Activated CD4-positive, alpha-beta memory T cell treated with anti-CD3 and anti-CD28 coated beads, Interleukin-2, amount 10 ng/mL, durations not matched to agents 7 days and 5 days (primary cell): Measurements from ENCODE around the gene PLIN4. TPM values are rescaled to one million over a fixed set of nuclear protein-coding genes. Genes with fewer than 3 reads are reported as not detected.
A peak's percentile ranks its signal among the peaks of the same experiment; 100 is the strongest.
"Not testable (repeated sequence)": the region's sequence is repeated elsewhere in the genome, so short reads cannot be mapped to it uniquely, and the experiment has no call there.

Experiments used
- CTCF ChIA-PET: fragments of 350-600 bp; sonication (Branson Sonifier 250); formaldehyde crosslinking; loops from one replicate; lab custom pipeline; 2021; ENCODE audit warnings: antibody characterized with exemption, inconsistent platforms; lab: Charles Lee
- POLR2A ChIA-PET: fragments of 350-600 bp; sonication (Branson Sonifier 250); formaldehyde crosslinking; loops from one replicate; lab custom pipeline; 2021; ENCODE audit warnings: antibody characterized with exemption; lab: Charles Lee
- DNase-seq: peaks from one replicate; pipeline ENCODE4 v3.0.0-alpha.2; 2020
- H3K27ac Mint-ChIP-seq: one replicate; pipeline ENCODE4 v1.8.0; 2021; ENCODE audit warnings: mild to moderate bottlenecking, mixed read lengths
- H3K27me3 Mint-ChIP-seq: one replicate; pipeline ENCODE4 v1.8.0; 2021; ENCODE audit warnings: mixed read lengths
- H3K36me3 Mint-ChIP-seq: one replicate; pipeline ENCODE4 v1.8.0; 2021; ENCODE audit warnings: low read depth, mixed read lengths
- H3K4me1 Mint-ChIP-seq: one replicate; pipeline ENCODE4 v1.8.0; 2021; ENCODE audit warnings: mixed read lengths
- H3K4me3 Mint-ChIP-seq: one replicate; pipeline ENCODE4 v1.8.0; 2021; ENCODE audit warnings: mild to moderate bottlenecking, mixed read lengths
- H3K9me3 Mint-ChIP-seq: one replicate; pipeline ENCODE4 v1.8.0; 2021; ENCODE audit warnings: mixed read lengths
- total RNA-seq, 2 experiments: library from RNA; stranded (reverse); gene quantifications; one replicate each; pipeline ENCODE4 v1.2.3, GENCODE V29; 2021

PLIN4 gene, protein sequence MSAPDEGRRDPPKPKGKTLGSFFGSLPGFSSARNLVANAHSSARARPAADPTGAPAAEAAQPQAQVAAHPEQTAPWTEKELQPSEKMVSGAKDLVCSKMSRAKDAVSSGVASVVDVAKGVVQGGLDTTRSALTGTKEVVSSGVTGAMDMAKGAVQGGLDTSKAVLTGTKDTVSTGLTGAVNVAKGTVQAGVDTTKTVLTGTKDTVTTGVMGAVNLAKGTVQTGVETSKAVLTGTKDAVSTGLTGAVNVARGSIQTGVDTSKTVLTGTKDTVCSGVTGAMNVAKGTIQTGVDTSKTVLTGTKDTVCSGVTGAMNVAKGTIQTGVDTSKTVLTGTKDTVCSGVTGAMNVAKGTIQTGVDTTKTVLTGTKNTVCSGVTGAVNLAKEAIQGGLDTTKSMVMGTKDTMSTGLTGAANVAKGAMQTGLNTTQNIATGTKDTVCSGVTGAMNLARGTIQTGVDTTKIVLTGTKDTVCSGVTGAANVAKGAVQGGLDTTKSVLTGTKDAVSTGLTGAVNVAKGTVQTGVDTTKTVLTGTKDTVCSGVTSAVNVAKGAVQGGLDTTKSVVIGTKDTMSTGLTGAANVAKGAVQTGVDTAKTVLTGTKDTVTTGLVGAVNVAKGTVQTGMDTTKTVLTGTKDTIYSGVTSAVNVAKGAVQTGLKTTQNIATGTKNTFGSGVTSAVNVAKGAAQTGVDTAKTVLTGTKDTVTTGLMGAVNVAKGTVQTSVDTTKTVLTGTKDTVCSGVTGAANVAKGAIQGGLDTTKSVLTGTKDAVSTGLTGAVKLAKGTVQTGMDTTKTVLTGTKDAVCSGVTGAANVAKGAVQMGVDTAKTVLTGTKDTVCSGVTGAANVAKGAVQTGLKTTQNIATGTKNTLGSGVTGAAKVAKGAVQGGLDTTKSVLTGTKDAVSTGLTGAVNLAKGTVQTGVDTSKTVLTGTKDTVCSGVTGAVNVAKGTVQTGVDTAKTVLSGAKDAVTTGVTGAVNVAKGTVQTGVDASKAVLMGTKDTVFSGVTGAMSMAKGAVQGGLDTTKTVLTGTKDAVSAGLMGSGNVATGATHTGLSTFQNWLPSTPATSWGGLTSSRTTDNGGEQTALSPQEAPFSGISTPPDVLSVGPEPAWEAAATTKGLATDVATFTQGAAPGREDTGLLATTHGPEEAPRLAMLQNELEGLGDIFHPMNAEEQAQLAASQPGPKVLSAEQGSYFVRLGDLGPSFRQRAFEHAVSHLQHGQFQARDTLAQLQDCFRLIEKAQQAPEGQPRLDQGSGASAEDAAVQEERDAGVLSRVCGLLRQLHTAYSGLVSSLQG (N-terminal part only)
- total RNA-seq: not detected

DNA sequence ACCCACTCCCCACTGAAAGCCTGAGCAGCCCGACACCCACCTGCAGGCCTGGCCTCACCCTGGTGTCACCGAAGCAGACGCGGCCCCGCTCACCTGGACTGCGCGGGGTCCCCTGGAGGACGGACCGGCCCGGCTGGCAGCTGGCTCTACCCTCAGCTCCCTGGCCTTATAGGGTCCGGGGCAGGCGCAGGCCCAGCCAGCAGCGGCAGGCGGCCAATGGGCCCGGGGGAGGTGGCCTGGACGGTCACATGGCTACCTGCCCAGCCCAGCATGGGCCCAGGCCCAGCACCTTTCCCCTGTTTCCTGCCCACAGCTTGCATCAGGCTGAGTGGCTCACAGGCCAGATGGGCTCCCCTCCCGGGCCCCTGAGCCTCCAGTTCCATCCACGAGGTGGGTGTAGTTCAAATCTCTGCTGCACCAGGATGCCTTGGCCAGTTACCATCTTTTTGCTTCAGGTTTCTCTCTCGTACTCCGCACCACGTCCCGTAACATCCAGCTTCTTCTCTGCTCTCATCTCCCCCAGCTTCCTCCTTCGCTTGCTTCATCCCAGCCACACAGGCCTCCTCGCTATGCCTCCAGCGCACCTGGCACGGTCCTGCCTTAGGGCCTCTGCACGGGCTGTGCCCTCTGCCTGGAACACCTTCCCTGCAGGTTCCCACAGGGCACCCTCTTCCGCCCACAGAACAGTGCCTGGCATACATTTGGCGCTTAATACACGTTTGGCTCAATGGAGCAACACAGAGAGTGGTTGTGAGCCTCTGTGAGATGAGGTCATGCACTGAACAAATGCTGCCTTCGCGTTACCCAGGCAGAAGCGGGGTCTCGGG, at the start of gene PLIN4:
Gene PLIN4 (minus strand): TSS at position 142 of the 827 bp plus-strand sequence. CDS start 214 bp downstream, outside the sequence.
- H3K4me1 Mint-ChIP-seq: no peaks in the 10 kb centered on the region
- ChIA-PET POLR2A (no interaction called here), CTCF (no interaction called here)
- no peak within 1 kb of the TSS for H3K27ac Mint-ChIP-seq
- no peaks in the 10 kb centered on the region for H3K9me3 Mint-ChIP-seq
- no peak within 1 kb of the TSS for H3K4me3 Mint-ChIP-seq
- no peaks in the 10 kb centered on the region for H3K27me3 Mint-ChIP-seq
- DNase-seq: no peak
- no peaks in the 10 kb centered on the region for H3K36me3 Mint-ChIP-seq

DNA sequence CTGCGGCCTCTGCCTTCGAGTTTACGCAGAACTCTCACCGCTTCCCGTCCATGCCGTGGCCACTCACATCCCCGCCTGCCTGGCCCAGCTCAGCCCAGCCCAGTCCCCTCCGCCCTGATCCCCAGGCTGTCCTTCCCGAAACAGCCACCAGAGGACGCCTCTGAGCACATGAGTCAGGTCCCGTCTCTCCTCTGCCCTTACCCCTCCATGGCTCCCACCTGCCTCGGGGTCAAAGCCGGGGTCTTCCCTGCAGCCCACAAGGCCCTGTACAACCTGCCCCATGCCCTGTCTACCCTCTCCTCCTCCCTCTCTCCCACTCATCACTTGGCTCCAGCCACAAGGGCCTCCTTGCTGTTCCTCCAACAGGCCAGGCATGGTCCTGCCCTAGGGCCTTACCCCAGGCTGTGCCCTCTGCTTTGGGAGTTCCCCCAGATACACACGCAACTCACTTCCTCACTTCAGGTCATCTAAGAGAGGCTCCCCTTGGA, 49.3 kb upstream of the PLIN4 start:
- no peak overlapping the region for H3K27ac Mint-ChIP-seq
- POLR2A ChIA-PET: interaction anchor here (1.0 kb wide), 1 partner anchor 96 kb away, joined by 3 read pairs; no protein-coding TSS in a partner anchor
- CTCF ChIA-PET: interaction anchor here (0.8 to 4.8 kb wide), 7 partner anchors 8 to 222 kb away, joined by 3 to 29 read pairs (median 4); partner anchors contain the start of gene SEMA6B
- H3K9me3 Mint-ChIP-seq: no peaks in the 10 kb centered on the region
- H3K36me3 Mint-ChIP-seq: no peaks in the 10 kb centered on the region
- DNase-seq: peak; percentile 67
- no peaks in the 10 kb centered on the region for H3K4me1 Mint-ChIP-seq
- H3K27me3 Mint-ChIP-seq: no peaks in the 10 kb centered on the region
- H3K4me3 Mint-ChIP-seq: no peak overlapping the region

DNA sequence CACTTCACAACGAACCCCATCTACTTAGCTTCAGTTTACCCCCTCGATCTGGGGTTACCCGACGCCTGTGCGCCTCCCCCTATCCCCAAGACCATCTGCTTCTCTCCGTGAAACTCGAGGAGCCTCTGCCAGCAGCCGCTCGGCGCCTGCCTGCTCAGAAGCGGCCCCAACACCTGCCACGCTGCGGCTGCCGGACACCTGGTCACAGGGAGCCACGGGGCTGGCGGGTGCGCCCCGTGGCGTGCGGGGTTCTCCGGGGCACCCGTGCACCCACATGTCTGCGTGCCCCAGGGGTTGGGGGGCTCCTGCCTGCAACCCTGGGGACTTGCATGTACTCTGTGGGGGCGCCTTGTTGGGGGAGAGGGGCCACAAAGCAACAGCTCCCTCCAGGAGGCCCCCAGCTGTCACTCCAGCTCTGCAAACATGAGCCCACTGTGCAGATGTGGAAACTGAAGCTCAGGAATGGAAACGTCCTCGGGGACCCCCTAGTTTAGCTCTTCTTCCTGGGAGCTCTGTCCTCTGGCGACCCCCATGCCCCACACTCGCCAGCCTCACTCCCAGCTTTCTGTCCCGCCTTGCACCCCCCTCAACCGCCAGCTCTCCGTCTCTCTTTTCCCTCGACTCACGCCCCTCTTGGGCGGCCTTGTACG, 48.2 kb upstream of the PLIN4 start:
- no peaks in the 10 kb centered on the region for H3K9me3 Mint-ChIP-seq
- DNase-seq: no peak

DNA sequence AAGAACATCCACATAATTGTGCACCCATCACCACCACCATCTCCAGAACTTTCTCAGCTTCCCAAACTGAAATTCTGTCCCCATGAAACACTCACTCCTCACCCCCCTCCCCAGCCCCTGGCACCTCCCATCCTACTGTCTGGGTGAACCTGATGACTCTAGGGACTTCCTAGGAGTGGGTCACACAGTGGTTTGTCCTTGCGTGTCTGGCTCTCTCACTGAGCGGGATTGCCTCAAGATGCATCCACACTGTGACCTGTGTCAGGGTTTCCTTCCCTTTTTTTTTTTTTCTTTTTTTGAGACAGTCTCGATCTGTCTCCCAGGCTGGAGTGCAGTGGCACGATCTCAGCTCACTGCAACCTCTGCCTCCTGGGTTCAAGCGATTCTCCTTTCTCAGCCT, 45.3 kb upstream of the PLIN4 start:
- H3K36me3 Mint-ChIP-seq, H3K4me1 Mint-ChIP-seq, H3K9me3 Mint-ChIP-seq, DNase-seq, POLR2A ChIA-PET, H3K4me3 Mint-ChIP-seq, H3K27ac Mint-ChIP-seq, H3K27me3 Mint-ChIP-seq: not testable (repeated sequence)
- CTCF ChIA-PET: interaction anchor here (0.7 kb wide), 2 partner anchors 39 to 360 kb away, joined by 3 read pairs; no protein-coding TSS in a partner anchor

More for the DNA sequence above, 48.2 kb upstream of the PLIN4 start:
- ChIA-PET POLR2A (interaction anchor here (1.3 kb wide), 1 partner anchor 70 kb away, joined by 3 read pairs; no protein-coding TSS in a partner anchor), CTCF (interaction anchor here (0.6 to 4.8 kb wide), 7 partner anchors 10 to 257 kb away, joined by 3 to 29 read pairs (median 4); partner anchors contain the start of gene FEM1A)
- Mint-ChIP-seq H3K27ac (no peak overlapping the region), H3K27me3 (no peaks in the 10 kb centered on the region), H3K4me3 (no peak overlapping the region), H3K4me1 (no peaks in the 10 kb centered on the region), H3K36me3 (no peaks in the 10 kb centered on the region)

DNA sequence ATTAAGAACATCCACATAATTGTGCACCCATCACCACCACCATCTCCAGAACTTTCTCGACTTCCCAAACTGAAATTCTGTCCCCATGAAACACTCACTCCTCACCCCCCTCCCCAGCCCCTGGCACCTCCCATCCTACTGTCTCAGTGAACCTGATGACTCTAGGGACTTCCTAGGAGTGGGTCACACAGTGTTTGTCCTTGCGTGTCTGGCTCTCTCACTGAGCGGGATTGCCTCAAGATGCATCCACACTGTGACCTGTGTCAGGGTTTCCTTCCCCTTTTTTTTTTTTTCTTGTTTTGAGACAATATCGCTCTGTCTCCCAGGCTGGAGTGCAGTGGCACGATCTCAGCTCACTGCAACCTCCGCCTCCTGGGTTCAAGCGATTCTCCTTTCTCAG, 43.8 kb upstream of the PLIN4 start:
- H3K9me3 Mint-ChIP-seq, H3K4me3 Mint-ChIP-seq, H3K36me3 Mint-ChIP-seq, POLR2A ChIA-PET, DNase-seq, CTCF ChIA-PET, H3K27me3 Mint-ChIP-seq, H3K27ac Mint-ChIP-seq, H3K4me1 Mint-ChIP-seq: not testable (repeated sequence)

DNA sequence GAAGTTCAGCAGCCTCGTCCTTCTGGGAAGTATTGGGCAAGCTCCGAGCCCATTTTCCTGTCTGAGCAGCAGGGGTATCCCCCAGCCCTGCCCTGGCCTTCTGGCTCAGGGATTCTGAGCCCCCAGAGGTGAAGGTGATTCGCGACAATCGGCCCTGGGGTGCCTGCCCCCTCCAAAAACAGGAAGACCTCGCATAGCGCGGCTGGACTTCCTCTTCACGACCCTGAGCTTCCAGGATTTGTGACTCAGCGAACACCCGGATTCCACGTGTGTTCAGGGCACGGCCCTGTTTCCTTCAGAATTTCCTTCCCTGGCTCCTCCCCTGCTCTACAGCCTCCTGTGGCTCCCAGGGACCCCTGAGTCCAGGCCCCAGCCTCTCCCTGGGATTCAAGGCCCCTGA, 41.3 kb upstream of the PLIN4 start, which contains the start of gene SEMA6B:
Gene SEMA6B (minus strand): TSS at position 116 of the 400 bp plus-strand sequence. CDS start 1,227 bp downstream, outside the sequence.
- Mint-ChIP-seq H3K27me3 (no peaks in the 10 kb centered on the region), H3K27ac (no peak within 1 kb of the TSS), H3K9me3 (no peaks in the 10 kb centered on the region), H3K4me1 (peaks cover 1% of the 10 kb centered on the region), H3K4me3 (no peak within 1 kb of the TSS), H3K36me3 (no peaks in the 10 kb centered on the region)
- POLR2A ChIA-PET: no interaction called here
- CTCF ChIA-PET: interaction anchor here (0.6 to 1.8 kb wide), 5 partner anchors 8 to 293 kb away, joined by 3 to 5 read pairs (median 4); no protein-coding TSS in a partner anchor
- no peak for DNase-seq

DNA sequence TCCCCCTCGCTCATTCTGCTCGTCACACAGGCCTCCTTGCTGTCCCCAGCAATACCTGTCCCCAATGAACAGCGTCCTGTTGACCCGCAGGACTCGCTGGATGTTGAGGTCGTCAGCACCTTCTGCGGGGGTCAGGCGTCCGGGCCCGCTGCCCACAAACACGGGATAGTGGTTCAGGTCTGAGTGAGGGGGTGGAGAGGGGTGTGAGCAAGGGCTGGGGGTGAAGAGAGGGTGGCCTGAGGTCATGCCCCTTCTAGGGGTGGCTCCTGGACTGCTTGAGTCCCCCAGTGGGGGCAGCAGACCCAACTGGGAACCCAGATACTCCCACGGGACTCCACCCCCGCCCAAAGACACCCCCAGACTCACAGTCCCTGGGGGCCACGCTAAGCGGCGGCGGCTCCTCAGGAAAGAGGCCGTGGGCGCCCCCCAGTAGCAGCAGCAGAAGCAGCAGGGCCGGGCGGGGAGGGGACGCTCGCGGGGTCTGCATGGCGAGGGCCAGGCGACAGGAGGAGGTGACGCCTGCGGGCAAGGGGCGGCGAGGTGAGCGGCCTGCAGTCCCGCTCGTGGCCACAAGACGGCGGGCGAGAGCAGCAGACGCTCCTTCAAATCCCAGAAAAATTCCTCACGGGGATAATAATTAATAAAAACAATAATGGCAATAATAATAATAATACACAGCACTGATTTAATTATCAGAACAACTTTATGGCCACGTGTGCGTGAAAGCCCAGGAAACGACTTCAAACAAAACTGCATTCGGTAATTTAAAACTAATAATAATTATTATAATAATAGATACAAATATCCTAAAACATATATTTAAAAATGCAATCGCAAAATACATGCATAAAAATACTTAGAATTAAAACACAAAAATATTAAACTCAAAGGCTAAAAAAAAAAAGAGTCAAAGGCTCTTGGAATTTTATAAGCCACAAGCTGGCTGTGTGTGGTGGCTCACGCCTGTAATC, 40.0 kb upstream of the PLIN4 start:
- Mint-ChIP-seq H3K27me3 (no peaks in the 10 kb centered on the region), H3K36me3 (no peaks in the 10 kb centered on the region), H3K4me3 (no peak overlapping the region), H3K9me3 (no peaks in the 10 kb centered on the region), H3K27ac (no peak overlapping the region), H3K4me1 (peaks cover 1% of the 10 kb centered on the region)
- POLR2A ChIA-PET: no interaction called here
- CTCF ChIA-PET: interaction anchor here (1.1 to 1.8 kb wide), 2 partner anchors 10 to 78 kb away, joined by 4 to 5 read pairs; no protein-coding TSS in a partner anchor
- peak; percentile 36 for DNase-seq

DNA sequence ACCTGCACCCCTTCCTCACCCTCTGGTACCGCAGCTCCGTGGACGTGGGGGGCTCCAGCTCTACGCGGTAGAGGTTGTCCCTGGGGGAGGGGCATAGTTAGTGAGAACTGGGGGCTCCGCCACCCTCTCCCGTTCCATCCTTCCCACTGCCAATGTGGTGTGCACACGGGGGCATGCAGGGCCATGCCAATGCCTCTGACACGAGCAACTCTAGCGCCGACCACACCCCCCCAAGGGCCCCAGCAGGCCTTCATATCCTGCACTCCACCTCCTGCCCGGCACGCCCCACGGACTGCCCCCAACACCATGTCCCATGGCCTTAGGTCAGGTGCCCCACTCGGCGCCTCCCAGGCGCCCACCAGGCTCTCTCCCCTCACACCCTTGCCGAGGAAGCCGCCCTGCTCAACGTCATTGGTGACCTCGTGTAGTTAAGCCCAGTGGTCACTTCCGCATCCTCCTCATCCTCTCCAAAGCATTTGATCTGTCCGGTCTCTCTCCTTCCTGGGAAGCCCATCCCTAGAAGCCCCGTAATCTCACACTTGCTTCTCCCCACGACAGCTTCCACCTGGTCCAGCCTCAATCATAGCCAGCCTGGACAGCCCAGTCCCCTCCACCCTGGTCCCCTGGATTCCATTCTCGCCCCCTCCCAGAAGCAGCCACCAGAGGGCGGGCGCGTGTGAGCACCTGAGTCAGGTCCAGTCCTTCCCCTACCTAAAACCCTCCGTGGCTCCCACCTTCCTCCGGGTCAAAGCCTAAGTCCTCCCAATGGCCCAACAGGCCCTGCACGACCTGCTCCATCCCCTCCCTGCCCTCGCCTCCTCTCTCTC, 39.1 kb upstream of the PLIN4 start:
- ChIA-PET POLR2A (no interaction called here), CTCF (interaction anchor here (0.5 to 1.3 kb wide), 3 partner anchors 10 to 288 kb away, joined by 3 to 7 read pairs (median 4); no protein-coding TSS in a partner anchor)
- Mint-ChIP-seq H3K27ac (no peak overlapping the region), H3K27me3 (no peaks in the 10 kb centered on the region), H3K36me3 (no peaks in the 10 kb centered on the region), H3K4me3 (no peak overlapping the region), H3K9me3 (no peaks in the 10 kb centered on the region), H3K4me1 (peaks cover 1% of the 10 kb centered on the region)
- peak; percentile 25 for DNase-seq

DNA sequence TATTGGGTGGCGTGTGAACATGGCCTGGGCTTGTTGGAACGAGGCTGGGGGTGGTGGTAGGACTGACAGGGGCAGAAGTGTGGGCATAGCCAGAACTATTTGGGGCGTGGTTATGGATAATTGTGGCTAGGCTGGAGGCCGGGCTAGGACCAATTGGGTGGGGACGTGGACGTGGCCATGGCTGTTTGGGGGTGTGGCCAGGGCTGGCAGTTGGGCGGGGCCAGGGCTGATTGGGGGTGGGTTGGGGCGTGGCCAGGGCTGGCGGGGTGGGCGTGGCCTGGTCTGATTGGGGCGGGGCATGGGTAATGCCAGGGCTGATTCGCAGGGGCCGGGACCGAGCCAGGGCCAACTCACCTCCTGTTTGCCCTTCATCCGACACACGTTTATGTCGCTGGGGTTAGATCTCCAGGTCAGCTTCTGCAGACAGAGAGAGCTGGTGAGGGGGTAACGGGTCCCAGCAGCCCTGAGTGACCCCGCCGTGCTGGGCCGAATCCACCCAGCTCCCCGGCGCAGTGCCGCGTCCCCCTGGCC, 38.4 kb upstream of the PLIN4 start:
- DNase-seq: no peak
- Mint-ChIP-seq H3K27ac (no peak overlapping the region), H3K4me1 (peaks cover 1% of the 10 kb centered on the region), H3K9me3 (no peaks in the 10 kb centered on the region), H3K36me3 (no peaks in the 10 kb centered on the region), H3K27me3 (no peaks in the 10 kb centered on the region), H3K4me3 (no peak overlapping the region)
- CTCF ChIA-PET: interaction anchor here (0.5 to 1.3 kb wide), 2 partner anchors 9 to 287 kb away, joined by 4 to 7 read pairs; no protein-coding TSS in a partner anchor
- POLR2A ChIA-PET: no interaction called here
